ENCODE results near the gene XPO6.
A peak's percentile ranks its signal among the peaks of the same experiment; 100 is the strongest.
"Not testable (repeated sequence)": the region's sequence is repeated elsewhere in the genome, so short reads cannot be mapped to it uniquely, and the experiment has no call there.

Gene XPO6, protein sequence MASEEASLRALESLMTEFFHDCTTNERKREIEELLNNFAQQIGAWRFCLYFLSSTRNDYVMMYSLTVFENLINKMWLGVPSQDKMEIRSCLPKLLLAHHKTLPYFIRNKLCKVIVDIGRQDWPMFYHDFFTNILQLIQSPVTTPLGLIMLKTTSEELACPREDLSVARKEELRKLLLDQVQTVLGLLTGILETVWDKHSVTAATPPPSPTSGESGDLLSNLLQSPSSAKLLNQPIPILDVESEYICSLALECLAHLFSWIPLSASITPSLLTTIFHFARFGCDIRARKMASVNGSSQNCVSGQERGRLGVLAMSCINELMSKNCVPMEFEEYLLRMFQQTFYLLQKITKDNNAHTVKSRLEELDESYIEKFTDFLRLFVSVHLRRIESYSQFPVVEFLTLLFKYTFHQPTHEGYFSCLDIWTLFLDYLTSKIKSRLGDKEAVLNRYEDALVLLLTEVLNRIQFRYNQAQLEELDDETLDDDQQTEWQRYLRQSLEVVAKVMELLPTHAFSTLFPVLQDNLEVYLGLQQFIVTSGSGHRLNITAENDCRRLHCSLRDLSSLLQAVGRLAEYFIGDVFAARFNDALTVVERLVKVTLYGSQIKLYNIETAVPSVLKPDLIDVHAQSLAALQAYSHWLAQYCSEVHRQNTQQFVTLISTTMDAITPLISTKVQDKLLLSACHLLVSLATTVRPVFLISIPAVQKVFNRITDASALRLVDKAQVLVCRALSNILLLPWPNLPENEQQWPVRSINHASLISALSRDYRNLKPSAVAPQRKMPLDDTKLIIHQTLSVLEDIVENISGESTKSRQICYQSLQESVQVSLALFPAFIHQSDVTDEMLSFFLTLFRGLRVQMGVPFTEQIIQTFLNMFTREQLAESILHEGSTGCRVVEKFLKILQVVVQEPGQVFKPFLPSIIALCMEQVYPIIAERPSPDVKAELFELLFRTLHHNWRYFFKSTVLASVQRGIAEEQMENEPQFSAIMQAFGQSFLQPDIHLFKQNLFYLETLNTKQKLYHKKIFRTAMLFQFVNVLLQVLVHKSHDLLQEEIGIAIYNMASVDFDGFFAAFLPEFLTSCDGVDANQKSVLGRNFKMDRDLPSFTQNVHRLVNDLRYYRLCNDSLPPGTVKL

GRCh38 chr16:28211758-28212531 is at the start of gene XPO6:
Gene XPO6 (minus strand): TSS chr16:28211965. CDS start chr16:28211368, 597 bp downstream.
- peak; percentile 94 for DNase-seq (ENCODE audit: low spot score)

- no peak for DNase-seq (ENCODE audit: low spot score)
Measured at GRCh38 chr16:28260193-28260592, 48.4 kb upstream of the XPO6 start.

DNA sequence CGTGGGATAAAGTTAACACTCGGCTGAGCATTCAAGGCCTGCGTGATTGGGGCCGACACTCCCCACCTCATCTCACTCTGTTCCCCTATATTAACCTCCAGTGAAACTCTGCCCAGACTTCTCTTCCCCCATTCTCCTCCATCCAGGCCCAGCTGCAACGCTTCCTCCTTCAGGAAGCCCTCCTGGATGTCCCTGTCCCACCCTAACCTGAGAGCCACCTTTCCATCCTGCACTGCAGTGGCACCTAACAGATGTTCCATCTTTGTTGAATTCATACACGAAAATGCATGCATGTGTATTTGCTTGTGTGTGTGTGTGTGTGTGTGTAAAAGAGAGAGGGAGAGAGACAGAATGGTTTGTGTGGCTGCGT is 48.0 kb upstream of the XPO6 start:
- DNase-seq (ENCODE audit: low spot score) = no peak

DNA sequence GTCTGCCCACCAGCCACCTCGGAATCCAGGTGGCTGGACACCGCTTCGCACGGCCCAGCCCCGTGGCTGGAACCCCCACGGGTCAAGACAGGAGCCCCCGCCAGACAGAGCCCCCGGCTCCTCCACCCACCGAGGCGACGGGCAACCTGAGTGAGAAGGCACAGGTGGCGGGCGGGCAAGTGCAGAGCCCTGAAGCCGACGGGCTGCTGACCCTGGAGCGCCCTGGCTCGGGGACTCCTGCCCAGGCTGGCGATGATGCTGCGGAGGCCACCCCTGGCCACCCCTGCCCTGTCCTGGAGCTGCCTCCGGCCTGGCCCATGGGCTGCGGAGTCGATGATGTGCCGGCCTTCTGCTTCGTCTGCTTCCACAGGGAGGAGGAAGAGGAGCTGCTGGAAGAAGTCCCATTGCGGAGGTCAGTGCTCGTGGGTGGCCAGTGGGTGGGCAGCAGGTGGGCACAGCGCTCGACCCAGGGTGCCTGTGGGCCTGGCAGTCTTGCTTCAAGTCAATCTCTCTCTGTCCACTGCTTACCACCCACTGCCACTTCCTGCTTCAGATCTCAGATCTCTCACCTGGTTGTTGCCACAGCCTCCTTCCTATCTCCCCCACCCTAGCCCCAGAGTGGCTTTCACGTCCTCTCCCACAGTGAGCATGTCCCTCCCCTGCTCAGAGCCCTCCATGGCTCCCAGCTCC is 47.5 kb upstream of the XPO6 start:
- DNase-seq (ENCODE audit: low spot score) = no peak

DNA sequence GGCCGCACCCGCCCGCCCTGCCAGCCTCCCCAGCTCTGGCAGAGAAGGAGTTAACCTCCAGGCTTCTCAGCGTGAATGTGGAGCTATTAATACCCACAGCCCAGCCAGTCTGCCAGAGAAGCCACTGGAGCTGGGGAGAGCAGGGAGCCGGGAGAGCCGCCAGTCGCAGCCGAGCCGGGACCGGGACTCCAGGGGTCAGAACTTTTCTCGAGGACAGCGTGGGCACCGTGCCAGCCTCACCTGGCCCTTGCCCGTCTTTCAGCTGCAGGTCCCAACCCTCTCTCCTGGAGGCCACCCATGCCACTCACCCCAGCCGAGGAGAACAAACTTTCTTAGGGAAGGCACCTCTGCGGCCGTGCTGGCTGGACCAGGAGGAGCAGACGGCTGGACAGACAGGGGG is 46.8 kb upstream of the XPO6 start:
- no peak for DNase-seq (ENCODE audit: low spot score)

DNA sequence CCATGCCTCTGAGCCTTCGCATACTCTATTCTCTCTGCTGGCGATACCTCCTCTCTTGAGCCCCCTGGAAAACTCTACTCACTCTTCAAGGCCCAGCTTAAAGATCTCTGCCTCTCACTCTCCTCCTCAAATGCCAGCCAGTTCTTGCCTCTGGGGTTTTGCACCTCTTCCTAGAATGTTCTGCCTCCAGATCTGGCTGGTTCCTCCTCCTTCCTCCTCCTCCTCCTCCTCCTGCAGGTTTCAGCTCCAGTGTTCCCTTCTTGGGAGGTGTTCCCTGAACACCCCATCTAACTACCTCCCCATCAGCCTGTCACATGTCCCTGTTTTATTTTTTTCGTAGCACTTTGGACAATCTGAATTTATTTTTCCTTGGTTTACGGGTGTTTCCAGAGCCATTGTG is 45.5 kb upstream of the XPO6 start:
- DNase-seq (ENCODE audit: low spot score) = no peak

GRCh38 chr16:28255838-28256237 is 44.1 kb upstream of the XPO6 start:
- no peak for DNase-seq (ENCODE audit: low spot score)

DNA sequence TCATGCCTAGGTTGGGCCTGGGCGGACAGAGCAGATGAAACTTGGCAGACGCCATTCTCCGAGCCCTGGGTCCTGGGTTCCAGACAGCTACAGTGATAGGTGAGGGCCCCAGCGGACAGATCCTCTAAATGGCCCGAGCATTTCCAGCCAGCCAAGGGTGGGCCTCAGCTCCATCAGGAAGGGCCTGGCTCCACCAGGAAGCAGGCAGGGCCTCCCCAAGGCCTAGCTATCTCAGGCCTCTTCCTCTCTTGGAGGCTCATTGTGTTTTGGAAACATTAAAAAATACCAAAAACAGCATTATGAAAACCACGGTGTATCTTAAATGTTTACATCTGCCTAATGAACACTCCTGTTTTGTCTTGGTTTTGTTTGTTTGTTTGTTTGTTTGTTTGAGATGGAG is 42.4 kb upstream of the XPO6 start:
- DNase-seq (ENCODE audit: low spot score) = no peak

DNA sequence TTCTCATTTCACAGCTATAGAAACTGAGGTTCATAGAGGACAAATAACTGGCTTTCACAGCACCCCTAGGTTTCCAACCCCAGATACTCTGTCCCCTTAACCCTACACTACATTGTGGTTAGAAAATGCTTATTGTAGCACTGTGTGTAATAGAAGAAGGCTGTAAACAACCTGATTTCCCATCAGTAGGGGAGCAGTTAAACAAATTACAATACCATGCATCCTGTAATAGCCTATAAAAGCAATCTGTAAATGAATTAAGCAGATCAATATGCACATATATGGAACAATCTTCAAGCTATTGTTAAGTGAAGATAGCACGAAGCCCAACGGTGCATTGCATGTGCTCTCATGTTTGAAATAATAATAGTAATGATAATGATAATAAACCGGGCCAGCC is 39.2 kb upstream of the XPO6 start:
- no peak for DNase-seq (ENCODE audit: low spot score)

- not testable (repeated sequence) for DNase-seq (ENCODE audit: low spot score)
Measured at GRCh38 chr16:28249483-28249882, 37.7 kb upstream of the XPO6 start.

DNA sequence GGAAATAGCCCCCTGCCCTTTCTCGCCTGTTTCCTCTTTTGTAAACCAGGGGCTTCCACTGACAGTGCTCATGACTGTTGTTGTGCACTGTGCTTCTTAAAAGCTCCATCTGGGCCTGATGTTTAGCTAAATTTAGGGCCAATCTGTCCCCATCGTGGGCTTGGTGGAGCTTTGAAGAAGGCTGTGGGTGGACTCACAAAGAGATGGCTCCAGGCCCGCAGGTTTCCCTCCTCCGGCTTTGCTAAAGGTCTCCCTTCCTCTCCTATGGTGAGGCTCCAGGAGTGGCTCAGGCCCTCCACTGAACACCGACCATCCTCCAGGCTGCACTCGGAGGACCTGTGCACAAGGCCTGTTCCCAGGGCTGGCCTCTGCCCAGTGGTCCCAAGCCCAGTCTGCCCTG is 30.2 kb upstream of the XPO6 start:
- DNase-seq (ENCODE audit: low spot score) = no peak

DNA sequence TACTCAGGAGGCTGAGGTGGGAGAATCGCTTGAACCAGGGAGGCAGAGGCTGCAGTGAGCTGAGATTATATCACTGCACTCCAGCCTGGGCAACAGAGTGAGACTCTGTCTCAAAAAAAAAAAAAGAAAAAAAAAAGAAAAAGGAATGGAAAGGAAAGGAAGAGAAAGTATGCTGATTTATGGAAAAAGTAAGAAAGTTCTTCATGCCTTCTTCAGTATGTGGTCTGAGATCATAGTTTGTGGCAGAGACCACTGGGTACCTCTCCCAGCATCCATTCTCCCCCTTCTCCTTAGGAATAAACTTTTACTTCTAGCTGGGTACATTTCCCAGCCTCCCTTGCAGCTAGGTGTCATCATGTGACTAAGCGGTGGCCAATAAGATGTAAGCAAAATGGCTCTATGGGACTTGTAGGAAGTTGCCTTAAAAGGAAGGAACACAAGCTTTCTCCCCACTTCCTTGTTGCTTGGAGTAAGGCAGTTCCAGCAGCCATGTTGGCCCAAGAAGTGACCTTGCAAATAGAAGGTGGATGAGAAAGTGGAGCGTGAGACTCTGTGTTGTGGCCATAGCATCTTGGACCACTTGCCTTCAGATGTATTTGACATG is 26.1 kb upstream of the XPO6 start:
- no peak for DNase-seq (ENCODE audit: low spot score)

DNA sequence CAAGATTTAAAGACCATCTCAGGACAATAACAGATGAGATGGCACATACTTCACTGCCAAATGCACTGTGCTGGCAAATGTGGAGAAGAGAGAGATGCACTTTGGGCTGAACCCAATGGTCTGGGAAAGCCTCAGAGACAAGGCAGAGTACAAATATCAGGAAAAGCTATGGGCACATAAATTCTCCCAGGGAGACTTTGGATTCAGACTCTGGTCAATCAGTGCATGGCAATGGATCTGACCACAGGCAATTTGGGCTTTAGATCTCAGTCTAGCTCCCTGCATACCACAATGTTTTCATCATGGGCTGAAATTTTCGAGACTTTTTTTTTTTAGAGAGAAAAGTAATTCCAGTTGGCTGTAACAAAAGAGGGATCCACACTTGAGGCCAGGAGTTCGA is 20.0 kb upstream of the XPO6 start:
- DNase-seq (ENCODE audit: low spot score) = no peak

DNA sequence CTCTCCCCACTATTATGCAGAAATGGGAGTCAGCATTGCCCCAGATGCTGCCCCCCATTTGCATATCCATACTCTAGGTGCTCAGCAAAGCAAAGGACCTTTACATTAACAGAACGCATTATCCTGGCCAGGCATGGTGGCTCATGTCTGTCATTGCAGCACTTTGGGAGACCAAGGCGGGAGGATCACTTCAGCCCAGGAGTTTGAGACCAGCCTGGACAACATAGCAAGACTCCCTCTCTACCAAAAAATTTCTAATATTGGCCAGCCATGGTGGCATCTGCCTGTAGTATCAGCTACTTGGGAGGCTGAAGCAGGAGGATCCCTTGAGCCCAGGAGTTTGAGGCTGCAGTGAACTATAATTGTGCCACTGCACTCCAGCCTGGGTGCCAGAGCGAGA is 12.1 kb upstream of the XPO6 start:
- DNase-seq (ENCODE audit: low spot score) = not testable (repeated sequence)

GRCh38 chr16:28219777-28220176 is 8.0 kb upstream of the XPO6 start:
- DNase-seq (ENCODE audit: low spot score) = not testable (repeated sequence)

- no peak for DNase-seq (ENCODE audit: low spot score)
Measured at GRCh38 chr16:28219282-28219681, 7.5 kb upstream of the XPO6 start.

GRCh38 chr16:28218109-28218508 is 6.3 kb upstream of the XPO6 start:
- no peak for DNase-seq (ENCODE audit: low spot score)

DNA sequence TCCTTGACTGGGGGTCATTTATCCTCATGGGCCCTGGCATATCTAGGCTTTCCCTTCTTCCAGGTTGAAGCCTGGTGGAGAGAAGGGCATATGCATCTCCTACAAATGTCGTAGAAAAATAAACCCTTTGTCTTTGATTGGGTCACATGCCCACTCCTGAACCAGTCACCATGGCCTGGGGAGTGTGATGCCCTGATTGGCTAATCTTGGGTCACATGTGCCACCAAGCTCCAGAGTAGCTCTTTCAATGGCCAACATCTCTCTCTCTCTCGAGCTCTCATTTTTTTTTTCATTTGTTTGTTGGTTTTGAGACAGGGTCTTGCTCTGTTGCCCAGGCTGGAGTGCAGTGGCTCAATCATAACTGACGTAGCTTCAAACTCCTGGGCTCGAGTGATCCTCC is 5.6 kb upstream of the XPO6 start:
- no peak for DNase-seq (ENCODE audit: low spot score)

- no peak for DNase-seq (ENCODE audit: low spot score)
Measured at GRCh38 chr16:28213396-28213795, 1.6 kb upstream of the XPO6 start.

DNA sequence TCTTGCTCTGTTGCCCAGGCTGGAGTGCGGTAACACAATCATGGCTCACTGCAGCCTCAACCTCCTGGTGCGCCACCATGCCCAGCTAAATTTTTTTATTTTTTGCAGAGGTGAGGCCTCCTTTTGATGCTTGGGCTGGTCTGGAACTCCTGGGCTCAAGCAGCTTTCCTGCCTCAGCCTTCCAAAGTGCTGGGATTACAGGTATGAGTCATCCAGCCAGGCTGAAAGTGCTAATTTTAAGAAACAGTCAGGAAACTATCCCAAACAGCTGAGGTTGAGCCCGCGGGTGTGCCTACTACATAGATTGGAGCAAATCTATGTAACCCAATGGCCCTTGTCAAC is 738 bp upstream of the XPO6 start:
- peak; percentile 39 for DNase-seq (ENCODE audit: low spot score)

- peak; percentile 54 for DNase-seq (ENCODE audit: low spot score)
Measured at GRCh38 chr16:28210979-28211588, 681 bp downstream of the XPO6 start.
